SJCRH30 (cell line): ENCODE data around the gene TMC4. TPM values are rescaled to one million over a fixed set of nuclear protein-coding genes. Genes with fewer than 3 reads are reported as not detected.

Experiments used
- DNase-seq, 2 experiments: peaks; one replicate each; pipeline ENCODE4 v3.0.0-alpha.2; 2015 to 2020
- H3K27ac ChIP-seq: fragments of 250-450 bp; sonication (Bioruptor Pico); 2 replicates; pipeline ENCODE4 v1.5.1; 2020; ENCODE audit warnings: mild to moderate bottlenecking, moderate library complexity
- H3K27me3 ChIP-seq: fragments of 250-450 bp; sonication (Bioruptor Pico); 2 replicates; pipeline ENCODE4 v1.5.1; 2020; ENCODE audit warnings: mild to moderate bottlenecking, moderate library complexity
- H3K36me3 ChIP-seq: fragments of 250-450 bp; sonication (Bioruptor Pico); 2 replicates; pipeline ENCODE4 v1.5.1; 2020; ENCODE audit warnings: mild to moderate bottlenecking, moderate library complexity
- H3K4me1 ChIP-seq: fragments of 250-450 bp; sonication (Bioruptor Pico); 2 replicates; pipeline ENCODE4 v1.5.1; 2020; ENCODE audit warnings: mild to moderate bottlenecking, moderate library complexity
- H3K4me3 ChIP-seq: fragments of 250-450 bp; sonication (Bioruptor Pico); 2 replicates; pipeline ENCODE4 v1.5.1; 2020; ENCODE audit warnings: mild to moderate bottlenecking, moderate library complexity
- H3K9me3 ChIP-seq: fragments of 250-450 bp; sonication (Bioruptor Pico); replicated peaks from 2 replicates; pipeline ENCODE4 v1.5.1; 2020; ENCODE audit warnings: mild to moderate bottlenecking, moderate library complexity
- total RNA-seq: library from RNA; depleted of rRNA; stranded (reverse); fragments of >200 nt; shearing (Covaris generic); gene quantifications from 2 replicates; pipeline ENCODE4 v1.2.3, GENCODE V29; 2014

The TMC4 gene
- total RNA-seq, 1 experiment from 2014 or later, result not detected

DNA sequence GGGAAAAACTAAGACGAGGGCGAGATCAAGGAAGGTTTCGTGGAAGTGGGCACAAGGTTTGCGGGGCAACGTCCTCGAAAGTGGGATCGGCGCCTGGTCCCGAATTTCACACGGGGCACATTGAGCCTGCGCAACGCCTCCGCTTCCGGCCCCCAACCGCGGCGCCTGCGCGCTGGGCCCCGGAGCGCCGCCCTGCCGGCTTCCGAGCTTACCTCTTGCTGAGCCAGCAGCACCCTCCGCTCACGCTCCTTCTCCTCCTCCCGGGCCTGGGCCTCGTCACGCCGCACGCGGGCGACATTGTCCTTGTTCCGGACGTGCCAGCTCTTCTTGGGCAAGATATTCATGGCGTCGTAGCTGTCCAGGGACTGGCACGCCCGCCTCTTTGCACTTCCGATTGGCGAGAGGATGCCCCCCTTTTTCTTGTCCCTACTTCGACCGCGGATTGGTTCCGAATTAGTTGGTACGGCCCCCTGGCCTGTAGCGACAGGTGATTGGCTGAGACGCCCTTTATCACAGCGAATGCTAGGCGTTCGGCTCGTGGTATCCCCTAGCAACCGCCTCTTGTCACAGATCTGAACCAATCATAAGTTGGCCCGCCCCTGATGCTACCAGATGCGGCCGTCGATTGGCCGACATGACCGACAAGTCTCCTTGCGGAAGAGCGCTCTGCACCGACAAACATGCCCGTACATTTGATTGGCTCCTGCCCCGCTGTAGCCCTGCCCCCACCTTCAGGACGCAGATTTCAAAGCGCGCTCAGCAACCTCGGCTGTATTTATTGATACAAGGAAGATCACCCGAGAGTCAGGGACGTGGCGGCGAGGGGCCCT lies 13.4 kb downstream of the TMC4 start, which contains the start of gene LENG1:
Gene LENG1 (minus strand): TSS at position 370 of the 830 bp plus-strand sequence. CDS start 26 bp downstream, at position 344.
- H3K4me3 ChIP-seq, result peak within 1 kb of the TSS; percentile 88
- DNase-seq, result peak; percentile 100

DNA sequence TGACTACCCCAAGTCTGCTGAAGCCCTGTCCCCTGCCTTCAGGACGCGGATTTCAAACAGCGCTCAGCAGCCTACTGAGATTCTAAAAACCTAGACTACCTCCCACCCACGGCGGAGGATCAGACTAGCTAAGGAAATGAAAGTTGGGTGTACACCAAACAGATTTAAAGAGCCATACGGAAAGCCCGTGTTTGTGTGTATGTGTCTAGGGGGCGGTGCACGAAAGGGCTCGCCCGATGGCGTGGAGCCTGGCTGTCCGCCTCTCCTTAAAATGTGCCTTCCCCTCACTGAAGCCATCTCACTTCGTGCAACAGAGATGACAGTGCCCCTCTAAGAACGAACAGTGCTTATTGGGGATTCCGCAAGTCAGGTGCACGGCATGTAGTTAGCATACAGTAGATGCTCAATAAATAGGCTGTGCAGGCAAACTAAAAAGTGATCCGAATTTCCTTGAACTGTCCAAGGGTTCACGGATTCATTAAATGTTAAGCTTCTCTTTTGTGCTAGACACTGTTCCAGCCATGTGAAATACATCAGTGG lies 14.1 kb downstream of the TMC4 start:
- H3K9me3 ChIP-seq, result no peaks in the 10 kb centered on the region
- peak overlapping the region; percentile 78 for H3K27ac ChIP-seq
- no peaks in the 10 kb centered on the region for H3K27me3 ChIP-seq
- peaks cover 28% of the 10 kb centered on the region for H3K36me3 ChIP-seq
- DNase-seq, result no peak
- peak overlapping the region; percentile 88 for H3K4me3 ChIP-seq
- H3K4me1 ChIP-seq, result peaks cover 11% of the 10 kb centered on the region

More for the DNA sequence above, 13.4 kb downstream of the TMC4 start, which contains the start of gene LENG1:
- H3K36me3 ChIP-seq, result peaks cover 22% of the 10 kb centered on the region
- H3K27ac ChIP-seq, result peak within 1 kb of the TSS; percentile 78
- 0 out of 2 replicates have a peak, but pooled peaks cover 3% of the 10 kb centered on the region for H3K9me3 ChIP-seq
- H3K4me1 ChIP-seq, result peaks cover 8% of the 10 kb centered on the region
- no peaks in the 10 kb centered on the region for H3K27me3 ChIP-seq

DNA sequence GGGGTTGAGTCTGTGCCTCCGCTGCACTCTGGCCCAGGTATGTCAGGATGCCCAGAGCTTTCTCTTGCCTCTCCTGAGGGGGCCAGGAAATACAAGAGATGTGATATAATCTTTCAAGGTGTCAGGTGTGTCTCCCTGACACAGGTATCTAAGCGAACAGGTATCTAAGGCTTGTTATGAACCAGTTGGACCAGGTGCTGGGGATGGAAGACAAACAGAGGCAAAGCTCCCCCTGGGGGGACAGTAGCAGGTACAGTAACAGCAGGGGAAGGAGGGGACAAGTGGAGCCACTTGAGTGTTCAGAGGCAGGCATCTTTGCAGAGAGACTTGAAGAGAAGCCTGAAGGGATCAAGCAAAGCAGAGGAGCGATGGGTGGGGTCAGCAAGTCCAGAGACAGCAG lies 16.0 kb downstream of the TMC4 start:
- Histone ChIP-seq H3K9me3 (no peaks in the 10 kb centered on the region), H3K36me3 (peaks cover 48% of the 10 kb centered on the region), H3K4me3 (no peak overlapping the region), H3K4me1 (peaks cover 19% of the 10 kb centered on the region), H3K27me3 (no peaks in the 10 kb centered on the region), H3K27ac (no peak overlapping the region)
- no peak for DNase-seq

DNA sequence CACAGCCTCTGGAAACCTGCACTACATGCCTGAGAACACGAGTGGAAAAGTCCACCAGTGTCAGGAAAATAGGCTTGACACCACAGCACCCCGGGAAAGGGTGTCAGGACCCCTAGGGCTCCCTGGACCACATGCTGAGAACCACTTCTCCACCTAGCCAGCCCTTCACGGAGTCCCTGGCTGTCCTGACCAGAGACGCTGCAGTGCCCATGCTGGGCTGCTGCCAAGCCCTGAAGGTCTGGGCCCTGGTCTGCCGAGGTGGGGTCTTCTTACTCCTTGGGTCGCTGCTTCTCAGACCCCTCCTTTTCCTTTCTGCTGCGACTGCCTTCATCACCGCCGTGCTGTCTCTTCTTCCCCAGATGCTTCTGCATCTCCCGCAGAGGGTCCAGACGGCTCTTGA lies 16.5 kb downstream of the TMC4 start:
- H3K36me3 ChIP-seq, result peaks cover 52% of the 10 kb centered on the region
- no peak for DNase-seq
- H3K27me3 ChIP-seq, result no peaks in the 10 kb centered on the region
- peaks cover 19% of the 10 kb centered on the region for H3K4me1 ChIP-seq
- no peak overlapping the region for H3K4me3 ChIP-seq
- H3K27ac ChIP-seq, result no peak overlapping the region
- no peaks in the 10 kb centered on the region for H3K9me3 ChIP-seq

DNA sequence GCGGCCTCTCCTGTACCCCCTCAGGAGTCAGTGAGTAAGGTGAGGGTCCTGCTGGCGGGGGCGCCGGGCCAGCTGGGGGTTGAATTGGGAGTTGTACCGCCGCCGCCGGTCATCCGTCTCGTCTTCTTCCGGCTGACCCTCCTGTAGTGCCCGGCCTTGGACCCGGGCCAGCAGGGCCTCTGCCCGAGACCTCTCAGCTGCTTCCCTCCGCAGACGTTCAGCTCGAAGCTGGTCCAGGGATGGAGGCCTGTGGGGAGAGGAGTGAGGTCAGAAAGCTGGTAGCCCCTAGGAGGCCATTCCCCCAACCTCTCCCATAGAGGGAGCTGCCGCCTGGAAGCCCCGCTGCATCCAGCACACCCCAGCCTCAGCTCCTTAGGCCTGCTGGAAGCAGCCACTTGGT lies 17.3 kb downstream of the TMC4 start:
- Histone ChIP-seq H3K27me3 (no peaks in the 10 kb centered on the region), H3K4me1 (peaks cover 19% of the 10 kb centered on the region), H3K9me3 (no peaks in the 10 kb centered on the region), H3K36me3 (peaks cover 52% of the 10 kb centered on the region), H3K4me3 (no peak overlapping the region), H3K27ac (no peak overlapping the region)
- no peak for DNase-seq

DNA sequence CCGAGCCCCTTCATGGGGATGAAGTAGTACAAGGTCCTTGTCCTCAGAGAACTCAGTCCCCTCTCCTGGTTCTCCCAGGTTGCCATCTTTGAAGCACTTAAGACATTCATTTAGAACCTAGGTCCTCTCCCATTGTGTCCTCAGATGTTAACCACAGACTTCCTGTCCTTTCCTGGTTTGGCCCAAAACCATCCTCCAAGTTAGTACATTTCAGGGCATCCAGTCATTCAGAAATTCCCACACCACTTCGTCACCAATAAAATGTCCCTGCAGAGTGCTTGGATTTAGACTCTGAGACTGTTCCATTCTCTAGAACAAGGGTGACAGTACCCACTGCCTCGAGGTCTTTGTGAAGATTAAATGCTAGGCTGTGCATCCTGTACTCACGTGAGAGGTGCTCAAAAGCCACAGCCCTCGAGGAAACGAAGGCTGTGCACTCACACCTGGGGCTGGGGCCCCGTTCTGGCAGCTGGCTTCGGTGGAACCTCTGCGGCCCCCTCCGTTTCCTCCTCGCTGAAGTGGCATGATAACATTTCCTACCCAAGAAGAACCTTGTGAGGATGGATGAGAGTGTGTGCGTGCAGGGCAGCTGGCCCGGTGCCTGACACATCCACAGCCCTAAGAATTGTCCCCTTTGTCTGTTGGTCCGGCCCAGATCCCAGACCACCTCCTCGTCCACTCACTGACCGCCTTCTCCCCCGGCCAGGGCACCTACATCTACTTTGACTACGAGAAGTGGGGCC lies 18.2 kb downstream of the TMC4 start:
- Histone ChIP-seq H3K27ac (no peak overlapping the region), H3K4me1 (peaks cover 19% of the 10 kb centered on the region), H3K4me3 (no peak overlapping the region), H3K27me3 (no peaks in the 10 kb centered on the region), H3K36me3 (peaks cover 59% of the 10 kb centered on the region), H3K9me3 (no peaks in the 10 kb centered on the region)
- DNase-seq, result no peak

DNA sequence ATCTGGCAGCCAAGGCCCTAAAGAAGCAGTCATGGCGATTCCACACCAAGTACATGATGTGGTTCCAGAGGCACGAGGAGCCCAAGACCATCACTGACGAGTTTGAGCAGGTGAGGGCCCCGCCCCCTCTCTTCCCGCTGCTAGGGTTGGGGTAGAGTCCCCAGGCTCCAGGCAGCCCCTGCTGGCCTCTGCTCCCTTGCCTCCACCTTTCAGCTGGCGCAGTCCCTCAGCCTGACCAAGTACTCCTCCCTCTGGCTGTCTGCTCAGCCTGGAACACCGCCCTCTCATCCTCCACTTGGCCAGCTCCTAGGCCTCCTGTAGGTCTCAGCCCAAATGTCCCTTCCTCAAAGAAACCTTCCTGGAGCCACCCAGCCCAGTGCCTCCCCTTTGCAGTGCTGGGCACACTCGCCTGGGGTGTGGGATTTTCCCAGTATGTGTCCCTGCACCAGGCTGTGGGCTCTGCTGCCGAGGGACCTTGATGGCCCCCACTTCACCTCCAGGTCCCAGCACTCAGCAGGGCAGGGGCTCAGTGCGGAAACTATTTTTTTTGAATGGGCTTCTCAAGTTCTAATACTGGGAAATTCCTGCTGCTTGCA lies 19.1 kb downstream of the TMC4 start:
- no peaks in the 10 kb centered on the region for H3K27me3 ChIP-seq
- peak; percentile 87 to 88 for DNase-seq
- peaks cover 67% of the 10 kb centered on the region for H3K36me3 ChIP-seq
- H3K9me3 ChIP-seq, result no peaks in the 10 kb centered on the region
- peaks cover 17% of the 10 kb centered on the region for H3K4me1 ChIP-seq
- H3K4me3 ChIP-seq, result no peak overlapping the region
- H3K27ac ChIP-seq, result peak overlapping the region; percentile 55

DNA sequence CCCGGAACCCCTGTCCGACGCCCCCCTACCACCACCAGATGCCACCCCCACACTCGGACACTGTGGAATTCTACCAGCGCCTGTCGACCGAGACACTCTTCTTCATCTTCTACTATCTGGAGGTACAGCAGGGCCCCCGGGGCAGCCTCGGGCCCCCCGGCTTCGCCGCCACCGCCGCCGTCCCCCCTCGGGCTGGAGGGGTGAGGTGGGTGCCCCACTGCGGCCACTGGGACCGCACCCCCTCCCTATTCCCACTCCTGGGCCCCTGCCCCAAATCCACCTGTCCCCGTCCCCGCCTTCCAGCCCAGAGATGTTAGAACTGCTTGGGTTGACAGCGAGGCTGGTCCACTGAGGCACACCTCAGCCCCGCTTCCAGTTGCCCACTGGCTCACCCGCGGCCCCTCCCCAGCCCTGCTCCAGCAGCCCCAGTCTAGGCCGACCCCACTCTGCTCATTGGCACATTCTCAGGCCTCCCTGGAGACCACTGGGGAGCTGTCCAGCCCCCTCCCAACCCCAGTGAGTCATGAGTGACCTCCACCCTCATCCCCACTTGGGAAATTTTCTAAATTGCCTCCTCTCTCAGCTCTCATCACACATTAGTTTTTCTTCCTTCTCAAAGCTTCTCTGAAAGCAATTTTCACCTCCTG lies 20.0 kb downstream of the TMC4 start:
- DNase-seq, result no peak
- Histone ChIP-seq H3K9me3 (no peaks in the 10 kb centered on the region), H3K4me1 (peaks cover 11% of the 10 kb centered on the region), H3K36me3 (peaks cover 70% of the 10 kb centered on the region), H3K27ac (peak overlapping the region; percentile 55), H3K4me3 (no peak overlapping the region), H3K27me3 (no peaks in the 10 kb centered on the region)

DNA sequence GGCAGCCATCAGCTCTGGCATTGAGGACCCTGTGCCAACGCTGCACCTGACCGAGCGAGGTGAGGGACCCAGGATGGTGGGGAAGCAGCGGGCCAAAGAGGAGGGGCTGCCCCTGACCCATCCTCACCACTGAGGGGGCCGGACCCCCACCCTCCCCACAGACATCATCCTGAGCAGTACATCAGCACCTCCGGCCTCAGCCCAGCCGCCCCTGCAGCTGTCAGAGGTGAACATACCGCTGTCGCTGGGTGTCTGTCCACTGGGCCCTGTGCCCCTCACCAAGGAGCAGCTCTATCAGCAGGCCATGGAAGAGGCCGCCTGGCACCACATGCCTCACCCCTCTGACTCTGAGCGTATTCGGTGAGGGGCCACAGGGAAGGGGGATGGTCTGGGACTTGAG lies 20.7 kb downstream of the TMC4 start:
- Histone ChIP-seq H3K4me3 (no peak overlapping the region), H3K4me1 (peaks cover 11% of the 10 kb centered on the region), H3K27ac (no peak overlapping the region), H3K36me3 (peaks cover 72% of the 10 kb centered on the region), H3K27me3 (no peaks in the 10 kb centered on the region), H3K9me3 (no peaks in the 10 kb centered on the region)
- DNase-seq, result no peak

DNA sequence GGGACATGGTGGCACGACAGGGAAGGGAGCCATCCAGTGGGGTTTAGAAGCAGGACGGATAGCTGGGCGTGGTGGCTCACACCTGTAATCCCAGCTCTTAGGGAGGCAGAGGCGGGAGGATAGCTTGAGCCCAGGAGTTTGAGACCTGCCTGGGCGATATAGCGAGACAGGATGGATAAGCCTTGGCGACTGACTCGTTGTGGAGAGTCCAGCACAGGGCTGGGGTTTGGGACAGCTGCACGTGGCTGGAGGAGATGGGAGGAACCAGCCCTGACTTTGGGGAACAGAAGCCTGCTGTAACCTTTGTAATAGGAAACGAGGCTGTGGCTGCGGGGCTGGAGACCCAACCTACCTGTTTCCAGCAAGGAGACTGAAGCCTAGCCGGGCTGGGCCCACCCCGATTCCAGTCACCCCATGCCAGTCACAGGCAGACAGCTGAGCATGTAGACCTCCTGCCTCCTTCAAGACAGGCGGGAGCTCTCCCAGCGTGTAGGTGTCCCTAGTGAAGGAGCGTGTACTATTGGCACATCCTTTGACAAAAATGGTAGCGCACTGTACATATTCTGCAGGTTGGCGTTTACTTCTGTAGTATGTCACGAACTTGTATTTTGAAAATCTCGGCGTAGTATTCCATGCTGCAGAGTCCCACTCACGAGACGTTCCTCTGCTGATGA lies 21.5 kb downstream of the TMC4 start:
- Histone ChIP-seq H3K27me3 (no peaks in the 10 kb centered on the region), H3K36me3 (peaks cover 72% of the 10 kb centered on the region), H3K4me3 (no peak overlapping the region), H3K4me1 (peaks cover 11% of the 10 kb centered on the region), H3K27ac (no peak overlapping the region), H3K9me3 (no peaks in the 10 kb centered on the region)
- no peak for DNase-seq

DNA sequence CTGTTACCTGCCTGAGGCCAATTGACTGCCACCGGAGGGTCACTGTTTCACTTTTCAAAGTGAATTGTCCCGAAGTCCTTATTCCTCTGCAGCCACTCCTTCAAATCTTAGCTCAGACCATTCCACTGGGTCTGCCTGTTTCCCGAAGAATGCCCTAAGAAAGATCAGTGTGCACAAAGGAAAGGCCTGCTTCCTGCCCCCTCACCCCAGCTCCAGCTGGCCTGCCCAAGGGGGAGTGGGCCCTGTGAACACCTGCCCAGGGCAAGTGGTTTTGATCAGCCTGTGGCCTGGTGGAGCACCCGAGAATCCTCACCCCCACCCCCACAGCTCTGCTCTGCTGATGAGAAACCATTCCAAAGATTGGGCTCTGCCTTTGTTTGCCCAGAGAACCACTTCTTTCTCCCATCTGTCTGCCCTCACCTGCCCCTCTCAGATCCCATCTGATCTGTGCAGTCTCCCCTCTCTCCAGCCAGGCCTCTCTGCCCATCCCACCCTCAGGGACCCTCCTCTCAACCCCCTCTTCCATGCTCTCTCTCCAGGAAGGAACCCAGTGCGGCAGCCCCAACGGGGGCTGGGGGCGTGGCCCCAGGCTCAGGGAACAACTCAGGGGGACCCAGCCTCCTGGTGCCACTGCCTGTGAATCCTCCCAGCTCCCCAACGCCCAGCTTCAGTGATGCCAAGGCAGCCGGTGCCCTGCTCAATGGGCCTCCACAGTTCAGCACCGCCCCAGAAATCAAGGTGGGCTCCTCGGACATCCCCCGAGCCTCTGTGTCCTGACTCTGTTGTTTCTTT lies 23.7 kb downstream of the TMC4 start:
- DNase-seq, result no peak
- H3K9me3 ChIP-seq, result no peaks in the 10 kb centered on the region
- peaks cover 76% of the 10 kb centered on the region for H3K36me3 ChIP-seq
- no peaks in the 10 kb centered on the region for H3K27me3 ChIP-seq
- no peak overlapping the region for H3K27ac ChIP-seq
- H3K4me1 ChIP-seq, result peaks cover 11% of the 10 kb centered on the region
- no peak overlapping the region for H3K4me3 ChIP-seq

DNA sequence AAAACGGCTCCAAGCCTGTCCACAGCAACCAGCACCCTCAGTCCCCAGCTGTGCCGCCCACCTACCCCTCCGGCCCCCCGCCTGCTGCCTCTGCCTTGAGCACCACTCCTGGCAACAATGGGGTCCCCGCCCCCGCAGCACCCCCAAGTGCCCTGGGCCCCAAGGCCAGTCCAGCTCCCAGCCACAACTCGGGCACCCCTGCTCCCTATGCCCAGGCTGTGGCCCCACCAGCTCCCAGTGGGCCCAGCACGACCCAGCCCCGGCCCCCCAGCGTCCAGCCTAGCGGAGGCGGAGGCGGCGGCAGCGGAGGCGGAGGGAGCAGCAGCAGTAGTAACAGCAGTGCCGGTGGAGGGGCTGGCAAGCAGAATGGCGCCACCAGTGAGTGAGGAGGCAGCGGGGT lies 24.8 kb downstream of the TMC4 start:
- Histone ChIP-seq H3K4me3 (no peak overlapping the region), H3K9me3 (no peaks in the 10 kb centered on the region), H3K27ac (no peak overlapping the region), H3K4me1 (peaks cover 2% of the 10 kb centered on the region), H3K27me3 (no peaks in the 10 kb centered on the region), H3K36me3 (peaks cover 76% of the 10 kb centered on the region)
- DNase-seq, result no peak

DNA sequence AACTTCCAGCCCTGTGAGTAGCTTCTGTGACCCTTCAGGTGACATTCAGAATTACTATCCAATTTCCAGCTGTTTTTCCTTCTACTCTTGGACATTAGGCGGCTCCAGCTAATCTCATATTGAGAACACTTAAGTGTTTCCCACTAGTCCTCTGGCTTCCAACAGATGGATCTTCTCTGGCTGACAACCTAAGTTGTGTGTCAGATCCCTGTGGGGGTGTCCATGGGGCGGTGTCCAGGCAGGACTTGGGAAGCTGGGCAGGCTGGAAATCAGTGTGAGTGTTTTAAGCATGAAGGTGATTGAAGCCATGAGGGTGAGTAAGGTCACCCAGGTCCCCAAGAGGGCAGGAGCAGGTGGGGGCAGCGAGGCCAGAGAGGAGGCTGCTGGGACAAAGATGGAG lies 25.3 kb downstream of the TMC4 start:
- peaks cover 76% of the 10 kb centered on the region for H3K36me3 ChIP-seq
- no peaks in the 10 kb centered on the region for H3K9me3 ChIP-seq
- H3K4me3 ChIP-seq, result no peak overlapping the region
- no peaks in the 10 kb centered on the region; the same call in 1 of the 2 replicates for H3K4me1 ChIP-seq
- no peaks in the 10 kb centered on the region for H3K27me3 ChIP-seq
- DNase-seq, result no peak
- no peak overlapping the region for H3K27ac ChIP-seq
